Body of pancreas (tissue), 4 donors: ENCODE measurements around the gene PVR. TPM values are rescaled to one million over a fixed set of nuclear protein-coding genes. Genes with fewer than 3 reads are reported as not detected.
"Not testable (repeated sequence)": the region's sequence is repeated elsewhere in the genome, so short reads cannot be mapped to it uniquely, and the experiment has no call there.

Source experiments
- ATAC-seq: fragments of 150-250 bp; one replicate; pipeline ENCODE4 v1.9.1; 2016
- DNase-seq, 4 donors: peaks; one replicate each; pipeline ENCODE4 v3.0.0-alpha.2; 2019
- H3K27ac ChIP-seq, 4 donors: fragments of 200-600 bp; sonication (generic); 1 replicate in 3 of 4; 2 replicates in 1 of 4; pipeline versions ENCODE4 v1.5.1 to v1.6.1; 2016 to 2019; ENCODE audit warnings: mild to moderate bottlenecking in 1 of 4, mixed read lengths in 1 of 4, moderate library complexity in 1 of 4
- H3K27me3 ChIP-seq, 2 donors: fragments of 200-600 bp; sonication (generic); one replicate each; pipeline ENCODE4 v1.6.0; 2016; ENCODE audit warnings: mild to moderate bottlenecking in 1 of 2
- H3K36me3 ChIP-seq, 2 donors: fragments of 200-600 bp; sonication (generic); replicated peaks in 1 of 2; 2 replicates each; pipeline ENCODE4 v1.5.1; 2016; ENCODE audit warnings: low read depth in 2 of 2; ENCODE audit not compliant: insufficient read depth in 1 of 2
- H3K4me1 ChIP-seq: fragments of 200-600 bp; sonication (generic); one replicate; pipeline ENCODE4 v1.6.0; 2016
- H3K4me3 ChIP-seq, 2 donors: fragments of 200-600 bp; sonication (generic); 1 replicate in 1 of 2; 2 replicates in 1 of 2; pipeline ENCODE4 v1.5.1; 2016 to 2019
- H3K9me3 ChIP-seq, 3 donors: fragments of 200-600 bp; sonication (generic); 1 replicate in 2 of 3; 2 replicates in 1 of 3; pipeline ENCODE4 v1.5.1; 2016
- POLR2A ChIP-seq, 3 donors: fragments of 450-650 bp; IDR thresholded peaks; one replicate each; pipeline ENCODE4 v1.6.1; 2016; ENCODE audit warnings: antibody characterized with exemption in 3 of 3, mild to moderate bottlenecking in 2 of 3
- WGBS, 2 donors: methylation state at CpG; one replicate each; pipeline ENCODE4 v1.1.5; 2017; 5-methylcytosine and 5-hydroxymethylcytosine counted together
- intact Hi-C: fragments of 100-400 bp; cut with DNase I; formaldehyde crosslinking; loops from one replicate; pipeline ENCODE4 v1.15.1; 2023
- total RNA-seq, 2 donors: library from RNA; depleted of rRNA; stranded (reverse); fragments of >200 nt; gene quantifications; one replicate each; pipeline ENCODE4 v1.1.0, GENCODE V29; 2016
- TF ChIP-seq, protein P1 (sequence below), 7 experiments: fragments of 450-650 bp in 4 of 7; fragments of 200-600 bp in 3 of 7; sonication (generic) in 3 of 7; IDR thresholded peaks; one replicate each; pipeline ENCODE4 v1.5.1; 2016 to 2019; ENCODE audit warnings: antibody characterized with exemption in 7 of 7

The PVR gene
- total RNA-seq, 2 donors from 2014 or later = 36.8 to 55.4 TPM

GRCh38 chr19:44623080-44623479, 20.6 kb upstream of the PVR start:
- Histone ChIP-seq H3K4me1 (peaks cover 19% of the 10 kb centered on the region), H3K27me3 (no peaks in the 10 kb centered on the region), H3K4me3 (no peak overlapping the region), H3K27ac (no peak overlapping the region), H3K36me3 (no peaks in the 10 kb centered on the region), H3K9me3 (no peaks in the 10 kb centered on the region)
- DNase-seq = peak in 3 of 4 donors; percentile 21 to 52 (median 26)
- ATAC-seq = peak; percentile 43
- TF ChIP-seq POLR2A (IDR thresholded peaks at IDR 0.05) = no peak
- TF ChIP-seq, protein P1, sequence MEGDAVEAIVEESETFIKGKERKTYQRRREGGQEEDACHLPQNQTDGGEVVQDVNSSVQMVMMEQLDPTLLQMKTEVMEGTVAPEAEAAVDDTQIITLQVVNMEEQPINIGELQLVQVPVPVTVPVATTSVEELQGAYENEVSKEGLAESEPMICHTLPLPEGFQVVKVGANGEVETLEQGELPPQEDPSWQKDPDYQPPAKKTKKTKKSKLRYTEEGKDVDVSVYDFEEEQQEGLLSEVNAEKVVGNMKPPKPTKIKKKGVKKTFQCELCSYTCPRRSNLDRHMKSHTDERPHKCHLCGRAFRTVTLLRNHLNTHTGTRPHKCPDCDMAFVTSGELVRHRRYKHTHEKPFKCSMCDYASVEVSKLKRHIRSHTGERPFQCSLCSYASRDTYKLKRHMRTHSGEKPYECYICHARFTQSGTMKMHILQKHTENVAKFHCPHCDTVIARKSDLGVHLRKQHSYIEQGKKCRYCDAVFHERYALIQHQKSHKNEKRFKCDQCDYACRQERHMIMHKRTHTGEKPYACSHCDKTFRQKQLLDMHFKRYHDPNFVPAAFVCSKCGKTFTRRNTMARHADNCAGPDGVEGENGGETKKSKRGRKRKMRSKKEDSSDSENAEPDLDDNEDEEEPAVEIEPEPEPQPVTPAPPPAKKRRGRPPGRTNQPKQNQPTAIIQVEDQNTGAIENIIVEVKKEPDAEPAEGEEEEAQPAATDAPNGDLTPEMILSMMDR (IDR thresholded peaks at IDR 0.05) = no peak
- intact Hi-C loops = no loop called here
- WGBS, 2 donors = 56 to 70% methylated on average over 4 to 5 of the region's 5 CpGs

DNA sequence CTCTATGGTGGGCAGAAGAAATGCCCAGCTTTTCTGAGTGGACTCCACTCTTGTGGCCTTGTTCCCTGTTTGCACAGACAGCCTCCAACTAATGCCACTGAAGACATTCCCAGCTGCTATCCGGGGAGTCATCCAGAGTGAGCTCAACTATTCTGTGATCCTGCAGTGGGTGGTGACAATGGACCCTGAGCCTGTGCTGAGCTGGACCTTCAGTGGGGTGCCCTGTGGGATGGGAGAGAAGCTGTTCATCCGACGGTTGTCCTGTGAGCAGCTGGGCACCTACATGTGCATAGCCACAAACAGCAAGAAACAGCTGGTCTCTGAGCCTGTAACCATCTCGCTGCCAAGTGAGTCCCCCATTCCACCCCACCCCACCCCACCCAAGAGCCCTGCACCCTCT, 20.1 kb upstream of the PVR start:
- TF ChIP-seq, protein P1 (IDR thresholded peaks at IDR 0.05) = no peak
- no peak for TF ChIP-seq POLR2A (IDR thresholded peaks at IDR 0.05)
- H3K27me3 ChIP-seq = no peaks in the 10 kb centered on the region
- DNase-seq (no peak), ATAC-seq (no peak)
- 86% methylated on average over 1 to 4 of the region's 4 CpGs for WGBS, 2 donors
- H3K4me1 ChIP-seq = peaks cover 19% of the 10 kb centered on the region
- intact Hi-C loops = no loop called here
- no peaks in the 10 kb centered on the region for H3K36me3 ChIP-seq
- H3K27ac ChIP-seq = no peak overlapping the region
- H3K4me3 ChIP-seq = no peak overlapping the region
- H3K9me3 ChIP-seq = no peaks in the 10 kb centered on the region

- Histone ChIP-seq H3K4me1 (peaks cover 19% of the 10 kb centered on the region), H3K36me3 (no peaks in the 10 kb centered on the region), H3K9me3 (no peaks in the 10 kb centered on the region), H3K27me3 (no peaks in the 10 kb centered on the region), H3K4me3 (no peak overlapping the region), H3K27ac (peak overlapping the region; percentile 34 to 81 (median 68))
- ATAC-seq = no peak
- no peak for DNase-seq
- TF ChIP-seq, protein P1 (IDR thresholded peaks at IDR 0.05) = no peak
- no peak for TF ChIP-seq POLR2A (IDR thresholded peaks at IDR 0.05)
- WGBS, 2 donors = 92 to 94% methylated on average over 4 of the region's 4 CpGs
- intact Hi-C loops = no loop called here
Measured at GRCh38 chr19:44624840-44625354, 18.8 kb upstream of the PVR start.

- H3K4me3 ChIP-seq, H3K27me3 ChIP-seq, H3K36me3 ChIP-seq, DNase-seq, ATAC-seq, intact Hi-C loops, H3K9me3 ChIP-seq: not testable (repeated sequence)
- 80 to 81% methylated on average over 4 of the region's 4 CpGs for WGBS, 2 donors
- H3K4me1 ChIP-seq = peaks cover 19% of the 10 kb centered on the region
- H3K27ac ChIP-seq = peak overlapping the region; percentile 34 to 81 (median 68)
Measured at GRCh38 chr19:44625637-44626036, 18.1 kb upstream of the PVR start.

- intact Hi-C loops = no loop called here
- DNase-seq = peak; percentile 66 to 79 (median 74)
- Histone ChIP-seq H3K36me3 (no peaks in the 10 kb centered on the region), H3K9me3 (no peaks in the 10 kb centered on the region), H3K27me3 (no peaks in the 10 kb centered on the region), H3K27ac (peak overlapping the region; percentile 34 to 81 (median 68)), H3K4me3 (no peak overlapping the region), H3K4me1 (peaks cover 19% of the 10 kb centered on the region)
- ATAC-seq = peak; percentile 89
- 55 to 57% methylated on average over 1 of the region's 1 CpG for whole genome bisulfite sequencing, 2 donors
- TF ChIP-seq, protein P1 (IDR thresholded peaks at IDR 0.05) = no peak
- TF ChIP-seq POLR2A (IDR thresholded peaks at IDR 0.05) = peak in 1 of 3 donors; percentile 29
Measured at GRCh38 chr19:44626048-44626624, 17.6 kb upstream of the PVR start.
